Stimulated activated CD4-positive, alpha-beta T cell treated with anti-CD3 and anti-CD28 coated beads, Interleukin-12 subunit alpha, Interleukin-12 subunit beta, amount 100 ng/mL, for 4 hours (primary cell): Measurements from ENCODE around the gene MYH7.

Experiments
- DNase-seq: peaks from one replicate; pipeline ENCODE4 v3.0.0-alpha.2; 2020

The MYH7 gene

DNA sequence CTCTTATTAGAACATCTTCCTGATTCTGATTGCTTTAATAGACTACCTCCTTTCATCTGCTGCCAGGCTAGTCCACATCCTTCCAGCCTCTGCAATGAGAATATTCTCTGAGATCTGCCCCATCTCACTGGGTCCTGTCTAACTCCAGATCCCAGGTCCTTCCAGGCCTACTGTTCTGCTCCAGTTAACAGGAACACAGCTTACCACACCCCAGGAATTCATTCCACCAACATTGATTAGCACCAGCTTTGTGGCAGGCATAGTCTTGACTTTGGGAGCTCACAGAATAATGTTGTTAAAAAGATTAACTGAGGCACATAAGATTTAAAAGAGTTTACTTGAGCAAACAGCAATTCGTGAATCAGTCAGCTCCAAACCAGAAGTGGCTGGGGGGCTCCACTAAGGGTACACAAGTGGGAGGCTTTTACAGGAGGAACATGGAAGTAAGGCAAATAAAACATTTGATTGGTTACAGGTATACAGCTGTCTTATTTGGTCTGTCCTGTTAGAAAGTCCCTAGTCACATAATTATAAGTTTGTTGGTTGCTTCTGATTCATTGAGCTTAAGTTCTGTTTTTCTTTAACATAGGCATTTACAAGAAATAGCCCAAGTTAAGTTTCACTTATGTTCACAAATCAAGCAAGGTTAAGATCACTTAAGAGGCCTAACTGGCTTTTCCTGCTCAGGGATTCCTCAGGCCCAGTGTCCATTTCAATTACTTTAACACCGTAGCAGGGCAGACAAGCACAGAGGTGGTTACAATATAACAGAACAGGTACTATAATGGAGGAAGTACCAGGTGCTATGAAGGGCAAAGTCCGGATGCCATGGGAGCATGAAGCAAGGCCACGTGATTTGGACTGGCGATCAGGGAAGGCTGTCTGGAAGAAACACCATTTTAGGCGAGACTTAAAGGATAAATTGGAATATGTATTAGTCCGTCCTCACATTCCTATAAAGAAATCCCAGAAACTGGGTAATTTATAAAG lies 12.2 kb upstream of the MYH7 start:
- DNase-seq: no peak

DNA sequence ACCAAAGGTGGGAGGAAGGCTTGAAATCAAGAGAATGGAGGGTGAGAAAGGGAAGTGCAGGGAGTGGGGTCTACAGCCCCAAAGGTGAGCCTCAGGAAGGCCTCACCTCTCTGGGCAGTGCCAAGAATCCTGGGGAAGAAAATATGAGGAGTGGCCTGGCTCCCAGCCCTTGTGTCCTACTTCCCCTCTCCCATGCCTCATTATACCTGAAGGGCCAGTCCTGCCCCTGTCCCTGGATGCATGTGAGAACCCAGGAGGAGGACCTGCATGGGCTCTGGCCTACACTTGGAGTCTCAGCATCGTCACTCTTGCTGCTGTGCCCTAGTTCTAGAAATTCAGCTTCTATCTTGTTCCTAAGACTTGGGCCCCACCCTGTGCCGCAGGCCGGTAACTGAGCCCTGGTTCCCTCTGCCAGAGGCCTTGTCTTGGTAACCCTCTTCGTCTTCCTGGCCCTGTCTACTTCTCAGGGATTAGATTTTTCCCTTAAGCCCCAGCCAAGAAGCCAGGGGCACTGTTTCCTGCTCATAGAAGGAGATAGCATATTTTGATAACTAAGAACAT lies 10.9 kb upstream of the MYH7 start:
- no peak for DNase-seq

DNA sequence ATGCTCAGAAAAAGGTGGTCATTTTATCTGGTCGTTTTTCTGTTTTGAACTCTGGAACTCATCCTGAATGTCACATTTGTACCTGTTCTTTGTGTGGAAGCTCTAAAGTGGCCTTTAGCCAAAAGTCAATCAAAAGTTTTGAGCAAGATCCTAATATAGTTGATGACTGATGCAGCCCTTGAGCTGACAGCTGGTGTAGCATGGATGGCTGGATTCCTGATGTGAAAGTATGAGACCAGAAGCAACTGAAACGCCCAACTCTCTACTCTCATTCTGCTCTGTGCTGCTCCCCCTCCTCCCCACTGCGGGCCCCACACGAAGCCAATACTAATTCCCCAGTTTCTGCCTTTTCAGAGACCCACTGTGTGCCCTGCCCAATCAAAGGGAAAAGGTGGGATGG lies 10.3 kb upstream of the MYH7 start:
- DNase-seq: no peak

DNA sequence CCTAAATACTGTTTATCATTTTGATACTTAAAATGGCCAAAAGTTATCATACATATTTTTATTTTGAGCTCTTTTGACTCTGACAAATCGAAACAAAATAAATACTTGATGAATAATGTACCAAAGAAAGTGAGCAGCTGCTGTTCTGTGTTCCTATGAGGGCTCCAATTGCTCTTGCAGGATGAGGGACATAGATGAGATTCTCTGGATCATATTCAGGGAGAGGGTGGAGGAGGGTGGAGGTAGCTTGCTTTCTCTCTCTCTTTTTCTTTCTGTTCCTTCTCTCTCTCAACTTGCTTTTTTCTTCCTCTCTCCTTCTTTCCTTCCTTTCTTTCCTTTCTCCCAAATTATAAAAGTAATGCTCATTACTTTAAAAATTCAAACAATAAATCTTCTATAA lies 8.9 kb upstream of the MYH7 start:
- DNase-seq: no peak

DNA sequence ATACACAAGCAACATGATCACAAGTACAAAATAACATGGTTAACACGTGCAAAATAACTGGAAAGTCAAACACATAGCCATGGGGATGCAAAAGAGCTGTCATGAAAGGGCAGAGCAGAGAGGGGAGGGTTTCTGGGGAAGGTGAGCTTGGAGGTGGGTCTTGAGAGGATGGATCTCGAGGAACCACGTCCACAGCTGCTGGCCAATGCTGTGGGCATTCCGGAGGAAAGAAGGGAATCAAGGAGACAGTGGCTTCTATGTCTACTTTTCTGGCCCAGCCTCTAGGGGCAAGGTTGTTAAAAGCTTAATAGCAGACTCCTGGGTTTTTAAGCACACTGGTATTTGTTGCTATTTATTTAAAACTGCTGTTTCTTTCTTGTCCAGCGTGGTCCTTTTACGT lies 8.4 kb upstream of the MYH7 start:
- no peak for DNase-seq

DNA sequence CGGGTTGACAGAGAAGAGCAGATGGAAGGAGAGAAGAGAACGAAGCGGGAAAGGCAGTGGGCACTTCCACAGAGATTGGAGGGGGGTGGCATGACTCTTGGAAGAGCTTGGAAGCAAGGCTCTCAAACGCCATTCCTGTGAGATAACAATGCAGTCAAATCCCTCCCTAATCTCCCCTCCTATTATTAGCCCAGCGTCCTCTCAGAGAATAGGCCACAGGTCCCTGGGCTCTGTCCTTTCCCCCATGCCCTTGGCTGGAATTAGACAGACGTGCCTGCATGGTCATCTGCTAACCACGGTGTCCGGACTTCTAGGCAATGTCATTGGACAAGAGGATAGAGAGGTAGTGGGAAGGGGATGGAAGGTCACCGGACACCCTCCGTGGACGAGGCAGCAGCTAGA lies 8.0 kb upstream of the MYH7 start:
- no peak for DNase-seq

DNA sequence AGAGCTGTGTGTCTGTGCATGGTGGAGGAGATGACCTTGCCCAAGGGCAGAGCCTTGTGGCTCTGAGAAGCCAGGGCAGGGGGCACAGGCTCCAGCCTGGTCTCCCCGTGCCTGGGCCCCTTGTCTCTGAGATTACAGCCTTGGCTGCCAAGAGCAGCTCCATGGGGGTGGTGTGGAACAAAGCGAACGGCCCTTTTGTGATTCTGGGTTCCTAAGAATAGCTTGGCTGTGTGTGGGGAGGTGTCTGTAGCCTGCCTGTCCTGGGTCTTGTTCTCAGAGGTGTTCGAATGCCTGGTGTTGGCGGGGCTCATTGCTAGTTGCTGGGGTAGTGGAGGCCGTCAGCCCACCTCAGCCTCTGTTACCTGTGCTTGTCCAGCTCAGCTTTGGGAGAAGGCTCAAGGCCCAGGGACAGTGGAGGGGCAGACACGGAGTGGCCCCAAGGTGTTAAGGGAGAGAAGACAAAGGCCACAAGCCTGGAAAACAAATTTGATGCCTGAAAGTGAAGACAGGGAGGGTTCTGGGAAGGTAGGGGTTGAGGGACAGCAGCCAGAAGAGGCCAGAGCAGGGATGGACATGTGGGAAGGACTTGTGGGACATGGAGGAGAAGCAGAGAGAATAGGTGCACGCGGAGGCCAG lies 7.4 kb upstream of the MYH7 start:
- no peak for DNase-seq

DNA sequence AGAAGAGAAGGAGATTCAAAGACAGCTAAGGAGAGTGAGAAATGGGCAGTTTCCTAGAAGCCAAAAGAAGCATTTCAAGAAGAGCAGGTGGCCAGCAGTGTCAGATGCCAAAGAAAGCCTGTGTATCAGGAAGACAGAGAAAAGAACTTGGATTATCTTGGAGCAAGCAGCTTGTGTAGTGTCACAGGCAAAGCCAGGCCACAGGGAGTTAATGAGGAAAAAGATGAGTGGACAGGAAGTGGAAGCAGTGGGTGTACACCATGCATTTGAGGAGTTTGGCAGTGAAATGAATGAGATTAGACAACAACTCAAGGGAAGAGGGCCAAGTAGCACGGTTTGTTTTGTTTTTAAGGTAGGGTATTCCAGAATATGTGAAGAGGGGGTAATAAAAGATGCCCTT lies 5.6 kb upstream of the MYH7 start:
- no peak for DNase-seq

DNA sequence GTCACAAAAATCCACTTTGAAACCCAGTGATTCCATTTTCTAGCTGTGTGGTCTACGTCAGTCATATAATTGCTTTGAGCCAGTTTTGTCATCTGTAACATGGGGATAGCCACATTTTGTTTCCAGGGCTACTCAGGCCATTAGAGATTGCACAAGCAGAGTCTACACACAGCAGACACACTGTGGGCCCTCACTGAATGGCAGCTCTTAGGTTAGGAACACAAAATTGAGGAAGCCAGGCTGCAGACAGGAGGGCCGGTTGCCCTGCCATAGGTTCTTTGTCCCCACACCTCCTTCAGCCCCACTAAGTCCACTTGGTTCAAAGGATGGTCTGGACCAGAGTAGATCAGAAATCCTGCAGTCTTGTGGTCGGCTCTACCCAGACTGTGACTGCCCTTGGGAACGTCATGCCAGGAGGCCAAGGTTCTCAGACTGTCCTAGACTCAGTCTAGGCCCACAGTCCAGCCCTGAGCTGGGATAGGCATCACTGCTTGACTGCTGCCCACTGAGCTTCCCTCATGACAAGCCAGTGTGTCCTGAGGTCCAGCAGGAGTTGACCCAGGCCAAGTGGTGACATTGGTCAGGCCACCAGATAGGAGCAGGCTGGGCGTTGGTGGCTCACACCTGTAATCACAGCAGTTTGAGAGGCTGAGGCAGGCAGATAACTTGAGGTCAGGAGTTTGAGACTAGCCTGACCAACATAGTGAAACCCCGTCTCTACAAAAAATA lies 3.8 kb upstream of the MYH7 start:
- DNase-seq: no peak

DNA sequence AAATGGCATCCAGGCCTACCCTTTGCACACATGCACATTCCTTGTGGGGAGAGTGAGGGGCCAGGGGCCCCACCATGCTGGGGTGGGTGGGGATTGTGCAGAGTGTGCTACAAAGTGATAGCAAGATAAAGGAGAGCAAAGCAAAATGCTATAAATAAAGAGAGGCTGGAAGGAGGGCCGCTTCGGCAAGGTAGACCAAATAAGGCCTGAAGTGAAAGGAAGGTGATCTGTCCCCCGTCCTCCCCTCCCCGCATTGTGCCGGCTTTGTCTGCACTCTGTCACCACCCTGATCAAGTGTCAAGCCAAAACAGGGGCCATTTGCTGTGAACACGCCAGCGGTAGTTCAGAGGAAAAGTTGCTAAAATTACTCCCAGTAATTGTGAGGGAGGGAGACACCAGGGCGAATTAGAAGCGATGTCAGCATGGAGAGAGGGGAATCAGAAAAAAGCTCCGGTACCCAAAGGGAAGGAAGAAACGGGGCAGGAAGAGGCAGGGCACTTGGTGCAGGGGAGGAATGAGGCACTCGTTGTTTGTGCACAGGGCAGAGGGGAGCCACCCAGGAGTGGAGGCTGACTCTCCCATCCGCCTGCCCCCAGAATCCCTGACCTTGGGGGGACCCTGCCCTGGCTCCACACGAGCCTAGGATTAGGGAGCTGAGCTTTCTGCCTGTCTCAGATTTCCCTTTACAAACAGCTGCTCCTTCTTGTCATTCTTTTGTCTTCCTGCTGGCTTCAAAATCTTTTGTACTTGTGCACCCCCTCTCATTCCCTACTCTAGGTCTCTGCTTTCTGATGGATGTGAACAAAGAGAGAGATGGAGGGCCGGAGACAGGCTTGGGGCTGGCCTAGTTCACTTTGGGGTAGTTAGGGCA lies 2.9 kb upstream of the MYH7 start:
- DNase-seq: no peak

DNA sequence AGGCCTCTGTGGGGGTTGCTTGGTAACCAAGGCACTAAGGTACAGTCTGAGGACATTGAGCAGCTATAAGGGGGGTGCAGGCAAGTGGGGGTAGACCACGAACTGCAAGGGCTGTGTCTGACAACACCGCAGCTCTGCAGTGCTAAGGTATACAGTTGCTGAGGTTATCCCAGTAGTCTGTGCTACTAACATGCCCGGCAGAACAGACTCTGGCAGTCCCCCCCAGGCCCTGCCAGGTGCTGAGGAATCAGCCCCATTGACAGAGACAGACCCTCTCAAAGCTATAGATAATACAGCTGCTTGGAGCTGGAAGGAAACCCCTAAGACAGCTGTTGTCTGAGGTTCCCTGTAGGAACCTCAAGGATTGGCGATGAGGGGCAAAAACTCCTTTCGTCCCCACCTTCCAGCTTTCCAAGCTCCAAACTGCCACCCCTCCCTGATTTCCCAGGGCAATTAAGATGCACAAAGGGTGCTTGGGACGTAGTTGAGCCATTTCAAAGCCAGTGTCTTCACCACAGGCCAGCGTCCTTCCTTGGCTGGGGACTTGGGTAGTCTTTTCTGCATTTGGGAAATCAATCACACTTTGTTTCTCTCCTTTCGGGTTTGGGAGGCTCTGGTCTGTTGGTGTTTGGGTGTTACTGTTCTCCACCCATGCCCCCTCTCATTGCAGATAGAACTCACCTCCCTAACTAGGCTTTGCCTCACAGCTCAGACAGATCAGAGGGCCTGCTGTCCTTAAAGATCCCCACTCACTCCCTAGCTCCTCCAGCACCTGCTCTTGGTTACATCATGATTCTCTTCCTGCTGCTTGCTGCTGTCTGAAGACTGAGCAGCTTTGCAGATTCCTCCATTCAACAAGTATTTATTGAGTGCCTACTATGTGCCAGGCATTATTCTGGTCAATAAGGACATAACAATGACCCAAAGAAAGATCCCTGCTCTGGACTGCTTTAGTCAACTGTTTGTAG lies 2.0 kb upstream of the MYH7 start:
- DNase-seq: no peak

DNA sequence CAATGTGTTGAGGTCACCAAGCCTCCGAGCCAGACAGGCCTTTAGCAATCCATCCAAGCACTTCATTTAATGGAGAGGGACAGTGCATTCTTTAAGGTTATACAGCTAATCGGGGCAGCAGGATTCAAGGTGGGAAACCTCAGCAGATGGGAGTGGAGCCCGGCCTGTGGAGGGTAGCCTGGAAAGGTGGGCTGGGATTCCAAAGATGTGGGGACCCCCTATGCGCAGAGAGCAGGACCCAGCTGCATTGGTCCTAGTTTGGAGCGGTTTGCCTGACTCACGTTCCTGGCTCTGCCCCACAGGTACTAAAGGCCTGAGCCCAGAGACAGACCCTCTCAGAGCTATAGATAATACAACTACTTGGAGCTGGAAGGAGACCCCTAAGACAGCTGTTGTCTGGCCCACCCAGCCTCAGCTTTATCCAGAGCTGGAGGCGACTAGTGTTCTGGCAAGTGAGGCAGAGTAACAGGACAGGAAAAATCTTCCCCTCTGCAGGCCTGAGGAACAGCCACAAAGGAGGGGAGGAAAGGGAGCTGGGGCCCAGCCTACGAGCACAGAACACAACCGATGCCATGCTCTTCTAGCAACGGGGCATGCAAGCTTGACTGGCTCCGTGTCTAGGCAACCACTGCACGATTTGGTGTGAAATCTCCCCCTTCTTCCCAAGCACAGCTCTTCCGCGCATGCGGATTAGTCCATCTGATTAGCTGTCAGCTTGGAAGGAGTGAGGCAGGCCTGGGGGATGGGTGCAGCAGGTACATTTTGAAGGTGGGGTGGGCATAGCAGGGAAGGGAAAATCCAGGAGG lies 1.1 kb upstream of the MYH7 start:
- no peak for DNase-seq

DNA sequence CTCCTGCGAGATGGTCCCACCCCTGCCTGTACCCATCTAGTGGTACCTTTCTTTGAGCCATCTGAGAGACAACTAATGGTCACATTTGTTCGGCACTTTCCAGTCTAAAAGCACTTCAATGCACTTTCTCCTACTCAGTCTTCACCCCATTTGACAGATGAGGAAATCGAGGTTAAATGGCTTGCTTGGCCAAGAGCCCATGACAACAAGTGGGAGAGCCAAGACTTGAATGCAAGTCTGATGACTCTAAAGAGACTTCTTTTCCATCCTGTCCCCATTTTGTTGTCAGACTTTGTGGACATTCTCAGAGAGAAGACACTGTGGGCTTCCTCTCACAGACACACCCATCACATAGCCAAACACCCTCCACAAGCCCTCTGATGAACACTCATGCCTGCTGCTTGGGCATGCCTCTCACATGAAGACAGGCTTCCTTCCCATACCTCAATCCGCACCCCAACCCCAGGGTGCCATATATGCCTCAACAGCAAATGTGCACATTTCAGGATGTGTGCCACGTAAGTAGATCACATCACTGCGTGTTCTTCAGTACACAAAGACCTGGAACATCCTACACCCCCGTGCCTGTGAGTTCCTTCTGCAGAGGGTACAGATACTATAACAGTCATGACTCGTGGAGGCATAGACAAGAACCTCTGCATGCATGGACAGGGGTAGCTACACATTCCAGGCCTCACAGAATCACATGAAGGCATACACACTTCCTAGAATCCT lies 805 bp downstream of the MYH7 start:
- DNase-seq: no peak

DNA sequence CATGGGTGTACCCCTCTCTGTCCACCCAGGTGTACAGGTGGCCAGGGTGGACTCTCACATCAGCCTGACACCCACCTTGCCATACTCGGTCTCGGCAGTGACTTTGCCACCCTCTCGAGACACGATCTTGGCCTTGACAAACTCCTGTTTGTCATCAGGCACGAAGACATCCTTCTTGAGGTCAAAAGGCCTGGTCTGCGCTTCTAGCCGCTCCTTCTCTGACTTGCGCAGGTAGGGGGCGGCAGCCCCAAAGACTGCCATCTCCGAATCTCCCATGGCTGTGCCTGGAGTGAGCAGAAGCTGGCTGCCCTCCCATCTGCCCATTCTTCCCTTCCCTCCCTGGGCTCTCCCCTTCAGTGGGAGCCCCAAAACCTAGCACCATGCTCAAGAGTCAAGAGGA lies 2.0 kb downstream of the MYH7 start:
- no peak for DNase-seq

DNA sequence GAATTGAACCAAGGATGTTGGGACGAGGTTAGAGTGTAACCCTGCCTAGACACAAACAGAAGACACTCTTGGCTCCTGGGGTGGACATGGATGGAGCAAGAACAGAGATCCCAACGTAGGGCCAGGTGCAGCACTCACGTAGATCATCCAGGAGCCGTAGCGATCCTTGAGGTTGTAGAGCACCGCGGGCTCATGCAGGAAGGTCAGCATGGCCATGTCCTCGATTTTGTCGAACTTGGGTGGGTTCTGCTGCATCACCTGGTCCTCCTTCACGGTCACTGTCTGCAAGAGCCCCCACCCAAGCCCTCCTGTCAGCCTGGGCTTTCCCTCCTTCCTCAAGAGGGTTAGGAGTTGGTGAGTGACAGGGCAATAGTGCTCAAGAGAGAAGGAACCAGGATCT lies 2.5 kb downstream of the MYH7 start:
- DNase-seq: no peak

DNA sequence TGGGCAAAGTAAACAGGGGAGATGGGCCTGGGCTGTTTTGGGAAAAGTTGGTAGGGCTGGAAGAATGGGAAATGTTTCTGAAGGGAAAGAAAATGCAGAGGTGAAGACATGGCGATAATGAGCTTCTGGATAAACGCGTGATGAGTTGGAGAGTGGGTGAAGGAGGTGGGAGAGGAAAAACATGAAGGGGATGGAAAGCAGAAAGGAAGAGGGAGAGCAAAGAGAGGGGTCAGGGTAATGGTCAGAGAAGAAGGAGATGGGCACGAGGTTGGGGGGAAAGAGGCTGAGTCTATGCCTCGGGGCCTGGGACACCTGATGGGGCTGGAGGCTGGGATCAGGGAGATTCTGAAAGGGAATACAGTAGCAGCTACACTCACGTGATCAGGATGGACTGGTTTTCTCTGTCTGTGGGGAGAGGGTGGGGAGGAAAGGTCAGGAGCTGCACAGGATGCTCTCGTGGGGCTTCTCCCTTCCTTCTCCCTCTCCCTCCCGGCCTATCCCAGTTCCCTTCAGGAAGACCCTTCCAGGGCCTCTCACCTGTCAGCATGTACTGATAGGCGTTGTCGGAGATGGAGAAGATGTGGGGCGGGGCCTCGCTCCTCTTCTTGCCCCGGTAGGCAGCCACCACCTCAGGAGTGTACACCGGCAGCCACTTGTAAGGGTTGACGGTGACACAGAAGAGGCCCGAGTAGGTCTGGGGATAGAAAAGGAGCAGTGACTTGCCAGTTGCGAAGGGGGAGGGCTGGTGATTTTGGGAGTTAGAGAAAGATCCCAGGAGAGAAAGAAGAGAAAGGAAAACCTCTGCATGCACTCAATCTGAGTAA lies 3.1 kb downstream of the MYH7 start:
- no peak for DNase-seq

DNA sequence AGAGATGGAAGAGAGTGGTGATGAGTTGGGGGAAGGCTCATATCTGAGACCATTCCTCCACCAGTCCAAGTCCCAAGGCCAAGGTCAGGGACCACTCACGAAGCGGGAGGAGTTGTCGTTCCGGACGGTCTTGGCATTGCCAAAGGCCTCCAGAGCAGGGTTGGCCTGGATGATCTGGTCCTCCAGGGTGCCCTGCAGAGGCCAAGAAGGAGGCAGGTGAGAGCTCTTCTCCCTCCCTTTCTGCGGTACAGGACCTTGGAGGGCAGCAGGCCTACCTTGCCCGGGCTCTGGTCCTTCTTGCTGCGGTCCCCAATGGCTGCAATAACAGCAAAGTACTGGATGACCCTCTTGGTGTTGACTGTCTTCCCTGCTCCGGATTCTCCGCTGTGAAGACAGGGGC lies 4.0 kb downstream of the MYH7 start:
- no peak for DNase-seq

DNA sequence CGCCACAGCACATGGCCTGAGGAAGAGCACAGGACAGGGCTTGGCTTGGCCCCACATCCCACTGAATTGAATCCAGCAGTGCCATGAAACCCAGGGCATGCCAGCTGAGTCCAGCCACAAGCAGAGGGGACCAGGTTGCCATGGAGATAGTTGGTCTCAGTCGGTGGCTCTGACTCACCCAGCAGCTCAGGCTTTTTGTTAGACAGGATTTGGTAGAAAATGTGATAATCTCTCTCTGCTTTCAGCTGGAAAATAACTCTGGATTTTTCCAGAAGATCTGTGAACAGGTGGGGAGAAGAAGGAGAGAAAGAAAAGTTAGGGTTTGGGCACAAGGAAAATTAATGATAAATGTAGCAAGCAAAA lies 4.8 kb downstream of the MYH7 start:
- DNase-seq: no peak
